A673 (cell line): ENCODE data around the gene HNRNPF.

Source experiments
- CTCF ChIP-seq: fragments of 300-800, 200-600 bp; sonication (generic); conservative IDR thresholded peaks from 2 replicates; pipeline ENCODE4 v1.5.1; 2017; ENCODE audit warnings: low read depth, mild to moderate bottlenecking, antibody characterized with exemption, low read length, moderate library complexity, mixed read lengths
- EZH2 ChIP-seq: fragments of 200-600 bp; sonication (generic); IDR thresholded peaks from 2 replicates; pipeline ENCODE4 v1.6.1; 2017; ENCODE audit warnings: borderline replicate concordance, low read depth, mild to moderate bottlenecking, mixed read lengths, antibody characterized with exemption, low read length; ENCODE audit not compliant: poor library complexity, severe bottlenecking

DNA sequence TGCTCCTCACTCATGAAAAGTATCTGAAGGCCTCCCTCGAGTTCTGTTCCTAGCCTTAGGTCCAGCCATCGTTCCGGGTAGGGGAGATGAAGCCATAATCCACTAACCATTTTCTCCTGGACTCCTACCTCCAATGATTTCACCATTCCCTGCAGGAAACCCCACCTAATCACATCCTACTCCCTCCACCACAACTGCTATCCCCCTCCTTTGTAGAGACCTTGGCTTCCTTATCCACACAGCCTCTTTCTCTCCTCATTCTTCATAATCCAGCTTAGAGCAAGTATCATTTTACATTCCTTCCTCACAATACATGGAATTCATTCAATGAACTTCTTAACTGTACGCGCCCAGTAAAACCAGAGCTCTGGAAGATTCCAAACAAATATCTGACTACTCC is 18.7 kb downstream of the HNRNPF start:
- TF ChIP-seq CTCF, result no peak
- TF ChIP-seq EZH2, result no peak
